Liver (tissue), 3 donors: ENCODE results near the gene LAMA2.

ENCODE experiments used
- CTCF ChIP-seq: fragments of 150-350 bp; IDR thresholded peaks from 2 replicates; pipeline ENCODE4 v1.5.1; 2017; ENCODE audit warnings: improper control_type of control experiment, low read depth, low read length; ENCODE audit not compliant: missing input control
- MAX ChIP-seq: IDR thresholded peaks from 2 replicates; pipeline ENCODE4 v1.6.1; 2016; ENCODE audit warnings: antibody characterized with exemption
- NR2F2 ChIP-seq: IDR thresholded peaks from 2 replicates; pipeline ENCODE4 v1.6.1; 2016; ENCODE audit warnings: antibody characterized with exemption
- RAD21 ChIP-seq, 2 donors: IDR thresholded peaks; 2 replicates each; pipeline ENCODE4 v1.6.1; 2016; ENCODE audit warnings: antibody characterized with exemption in 2 of 2, mild to moderate bottlenecking in 2 of 2
- REST ChIP-seq: IDR thresholded peaks from 2 replicates; pipeline ENCODE4 v1.6.1; 2016; ENCODE audit warnings: antibody characterized with exemption, mild to moderate bottlenecking
- RXRA ChIP-seq, 2 donors: IDR thresholded peaks; 2 replicates each; pipeline ENCODE4 v1.6.1; 2017 to 2018; ENCODE audit warnings: antibody characterized with exemption in 2 of 2, mild to moderate bottlenecking in 1 of 2
- SP1 ChIP-seq: IDR thresholded peaks from 2 replicates; pipeline ENCODE4 v1.6.1; 2018; ENCODE audit warnings: antibody characterized with exemption, mild to moderate bottlenecking
- donor health status: healthy.
- donor health status: healthy.

- TF ChIP-seq CTCF, result no peak
- no peak for TF ChIP-seq NR2F2
- TF ChIP-seq RXRA (IDR thresholded peaks at IDR 0.05), result no peak
- no peak for TF ChIP-seq REST
- no peak for TF ChIP-seq RAD21 (IDR thresholded peaks at IDR 0.05)
- no peak for TF ChIP-seq MAX
- no peak for TF ChIP-seq SP1
Measured at GRCh38 chr6:128963561-128963960, 80.6 kb downstream of the LAMA2 start.
